Endothelial cell of umbilical vein (primary cell): ENCODE measurements around the gene SCYGR1. TPM values are rescaled to one million over a fixed set of nuclear protein-coding genes. Genes with fewer than 3 reads are reported as not detected.

Experiments
- BruUV-seq: library from RNA; stranded (reverse); fragments of 400-500 nt; replicated peaks from 2 replicates; lab custom pipeline; 2021; lab: Mats Ljungman, UMichigan
- CTCF ChIA-PET: fragments of 300-600, 350-600 bp; sonication (Branson Sonifier 250); formaldehyde crosslinking; loops from one replicate; lab custom pipeline; 2021; ENCODE audit warnings: antibody characterized with exemption, inconsistent platforms; lab: Charles Lee
- POLR2A ChIA-PET: fragments of 300-600, 350-600 bp; sonication (Branson Sonifier 250); formaldehyde crosslinking; loops from one replicate; lab custom pipeline; 2021; ENCODE audit warnings: antibody characterized with exemption, inconsistent platforms; lab: Charles Lee
- DNase-seq: peaks from one replicate; pipeline ENCODE4 v3.0.0-alpha.2; 2011; ENCODE audit warnings: low read depth, low spot score
- FAIRE-seq: peaks from 2 replicates; lab custom pipeline; 2011; peaks lifted over from hg19 to GRCh38; lab: Jason Lieb, UNC
- H2AFZ ChIP-seq: 2 replicates; pipeline ENCODE4 v1.6.0; 2012; ENCODE audit warnings: low read depth, low read length, control low read depth, inconsistent platforms
- H3K27ac ChIP-seq: 2 replicates; pipeline ENCODE4 v1.5.1; 2011; ENCODE audit warnings: low read depth, mild to moderate bottlenecking, control low read depth, low read length, moderate library complexity; ENCODE audit not compliant: insufficient read depth
- H3K27me3 ChIP-seq, 2 experiments: 2 replicates each; pipeline versions ENCODE4 v1.6.0 to v1.6.1; 2011; ENCODE audit warnings: low read length in 2 of 2, mixed read lengths in 1 of 2; ENCODE audit not compliant: control insufficient read depth in 2 of 2, insufficient read depth in 2 of 2
- H3K36me3 ChIP-seq, 2 experiments: 2 replicates in 1 of 2; 3 replicates in 1 of 2; pipeline ENCODE4 v1.5.1; 2011; ENCODE audit warnings: low read length in 2 of 2, mild to moderate bottlenecking in 1 of 2, moderate library complexity in 1 of 2; ENCODE audit not compliant: control insufficient read depth in 2 of 2, insufficient read depth in 2 of 2; ENCODE audit errors: extremely low read depth in 1 of 2
- H3K4me1 ChIP-seq: 3 replicates; pipeline ENCODE4 v1.5.1; 2011; ENCODE audit warnings: mild to moderate bottlenecking, low read length; ENCODE audit not compliant: control insufficient read depth, insufficient read depth; ENCODE audit errors: extremely low read depth
- H3K4me2 ChIP-seq: 2 replicates; pipeline ENCODE4 v1.6.1; 2011; ENCODE audit warnings: low read length, control low read depth, mixed read lengths; ENCODE audit not compliant: insufficient read depth
- H3K4me3 ChIP-seq, 3 experiments: fragments of 200-600 bp in 1 of 3; sonication (generic), shearing (Covaris generic) in 1 of 3; replicated peaks in 1 of 3; 2 replicates each; pipeline ENCODE4 v1.5.1; 2011 to 2016; ENCODE audit warnings: control low read depth in 3 of 3, low read length in 3 of 3, mild to moderate bottlenecking in 2 of 3, inconsistent platforms in 1 of 3, low read depth in 1 of 3, moderate library complexity in 1 of 3; ENCODE audit not compliant: insufficient read depth in 1 of 3
- H3K79me2 ChIP-seq: 2 replicates; pipeline ENCODE4 v1.6.0; 2012; ENCODE audit warnings: low read length, inconsistent platforms; ENCODE audit not compliant: control insufficient read depth, insufficient read depth
- H3K9ac ChIP-seq: replicated peaks from 2 replicates; pipeline ENCODE3; 2011; ENCODE audit warnings: low read length, control low read depth; ENCODE audit not compliant: insufficient read depth; ENCODE audit errors: extremely low read depth
- H3K9me1 ChIP-seq: replicated peaks from 3 replicates; pipeline ENCODE4 v1.6.0; 2011; ENCODE audit warnings: mild to moderate bottlenecking, low read length; ENCODE audit not compliant: control insufficient read depth, insufficient read depth; ENCODE audit errors: extremely low read depth
- H3K9me3 ChIP-seq: replicated peaks from 2 replicates; pipeline ENCODE4 v1.5.1; 2012; ENCODE audit warnings: low read length, inconsistent platforms; ENCODE audit not compliant: control insufficient read depth, insufficient read depth
- H4K20me1 ChIP-seq: replicated peaks from 2 replicates; pipeline ENCODE3; 2011; ENCODE audit warnings: mild to moderate bottlenecking, low read length; ENCODE audit not compliant: control insufficient read depth, insufficient read depth; ENCODE audit errors: extremely low read depth
- CTCF ChIP-seq, 2 donors: IDR thresholded peaks; 1 replicate in 1 of 2; 2 replicates in 1 of 2; pipeline ENCODE4 v1.5.1; 2011; ENCODE audit warnings: low read length in 2 of 2, mild to moderate bottlenecking in 2 of 2, moderate library complexity in 2 of 2, control low read depth in 1 of 2, inconsistent platforms in 1 of 2, low read depth in 1 of 2; ENCODE audit not compliant: insufficient read depth in 1 of 2; ENCODE audit errors: extremely low read depth in 1 of 2
- EZH2 ChIP-seq: IDR thresholded peaks from 2 replicates; pipeline ENCODE4 v1.6.1; 2012; ENCODE audit warnings: borderline replicate concordance, low read depth, mild to moderate bottlenecking, moderate library complexity, low read length, inconsistent platforms; ENCODE audit not compliant: severe bottlenecking
- FOS ChIP-seq: IDR thresholded peaks from 2 replicates; pipeline ENCODE4 v1.6.1; 2011; ENCODE audit warnings: mild to moderate bottlenecking, low read length, moderate library complexity, borderline replicate concordance; ENCODE audit not compliant: insufficient read depth
- GATA2 ChIP-seq: IDR thresholded peaks from 2 replicates; pipeline ENCODE4 v1.7.0; 2011; ENCODE audit warnings: low read depth, mild to moderate bottlenecking, moderate library complexity, mixed read lengths, low read length; ENCODE audit not compliant: insufficient read length, insufficient read depth
- JUN ChIP-seq: IDR thresholded peaks from 2 replicates; pipeline ENCODE4 v1.6.1; 2011; ENCODE audit warnings: borderline replicate concordance, low read depth; ENCODE audit not compliant: insufficient read length, insufficient read depth
- MAX ChIP-seq: IDR thresholded peaks from 2 replicates; pipeline ENCODE4 v1.6.1; 2011; ENCODE audit not compliant: insufficient read depth, insufficient read length
- MYC ChIP-seq: IDR thresholded peaks from one replicate; pipeline ENCODE4 v1.6.1; 2011; ENCODE audit warnings: mild to moderate bottlenecking, low read depth, low read length
- POLR2A ChIP-seq: IDR thresholded peaks from 2 replicates; pipeline ENCODE4 v1.6.1; 2012; ENCODE audit warnings: low read depth, mild to moderate bottlenecking, control low read depth, low read length
- POLR2AphosphoS5 ChIP-seq: IDR thresholded peaks from 2 replicates; pipeline ENCODE4 v1.6.1; 2012; ENCODE audit warnings: low read depth, mild to moderate bottlenecking, control low read depth, low read length, moderate library complexity; ENCODE audit not compliant: insufficient read depth
- dilution Hi-C: fragments of 300-500 bp; cut with MboI; formaldehyde crosslinking; loops from one replicate; pipeline ENCODE4 v1.15.0; 2019; ENCODE audit warnings: low sequenced_read_pairs; ENCODE audit not compliant: extremely low pct_ligation_motif_present
- intact Hi-C: fragments of 100-400 bp; cut with micrococcal nuclease; formaldehyde crosslinking; loops from one replicate; pipeline ENCODE4 v1.10.0; 2022
- polyA plus RNA-seq, 4 experiments: library from polyadenylated mRNA; depleted of rRNA in 3 of 4; stranded (reverse) in 3 of 4; unstranded in 1 of 4; fragments of >200 nt; gene quantifications; 2 replicates each; pipeline versions ENCODE4 v1.2.1 to v1.2.3, GENCODE V29; 2011 to 2012; ENCODE audit warnings: missing spikeins in 1 of 4
- total RNA-seq: library from RNA; stranded (reverse); gene quantifications from 2 replicates; pipeline ENCODE4 v1.2.3, GENCODE V29; 2021

The SCYGR1 gene
- total and polyA plus RNA-seq, 2 donors (not counting 3 experiments of a cell fraction or from before 2014, with no cell fraction given), result not detected

GRCh38 chr2:227413371-227413770, 25.6 kb upstream of the SCYGR1 start:
- FAIRE-seq, result no peak

More at GRCh38 chr2:227413371-227413770, 25.6 kb upstream of the SCYGR1 start:
- intact Hi-C loops, result no loop called here
- Histone ChIP-seq H4K20me1 (no peaks in the 10 kb centered on the region), H3K36me3 (no peaks in the 10 kb centered on the region), H3K9me1 (no peaks in the 10 kb centered on the region), H3K79me2 (no peaks in the 10 kb centered on the region), H3K9me3 (no peaks in the 10 kb centered on the region), H3K27me3 (no peaks in the 10 kb centered on the region), H3K9ac (no peak overlapping the region), H3K4me2 (no peak overlapping the region), H2AFZ (no peak overlapping the region), H3K4me3 (no peak overlapping the region), H3K4me1 (peaks cover 8% of the 10 kb centered on the region), H3K27ac (no peak overlapping the region)
- no peak for DNase-seq
- BruUV-seq, result no TSS peak
- ChIA-PET POLR2A (no interaction called here), CTCF (no interaction called here)
- dilution Hi-C loops, result no loop called here
- TF ChIP-seq MAX (no peak), CTCF (IDR thresholded peaks at IDR 0.05; ENCODE audit: extremely low read depth in 1 of 2, insufficient read depth in 1 of 2, low read depth in 1 of 2, low read length in 2 of 2) (no peak), POLR2A (no peak), FOS (no peak), JUN (no peak), GATA2 (no peak), POLR2AphosphoS5 (no peak), MYC (no peak), EZH2 (no peak)
